Medulla oblongata (tissue), 1 donor: ENCODE measurements around the gene EWSR1.
A peak's percentile ranks its signal among the peaks of the same experiment; 100 is the strongest.

Experiments used
- DNase-seq: peaks from one replicate; pipeline ENCODE4 v3.0.0-alpha.2; 2015; ENCODE audit errors: extremely low spot score

EWSR1 gene

GRCh38 chr22:29319072-29319471 is 51.0 kb downstream of the EWSR1 start:
- no peak for DNase-seq

- DNase-seq: no peak
These were observed 52.5 kb downstream of the EWSR1 start for GRCh38 chr22:29320546-29320945.

- DNase-seq: no peak
These were observed 55.6 kb downstream of the EWSR1 start for GRCh38 chr22:29323641-29324040.

GRCh38 chr22:29325356-29325755 is 57.3 kb downstream of the EWSR1 start:
- no peak for DNase-seq

GRCh38 chr22:29325785-29326315 is 57.8 kb downstream of the EWSR1 start:
- peak; percentile 56 for DNase-seq

- no peak for DNase-seq
These were observed 58.4 kb downstream of the EWSR1 start for GRCh38 chr22:29326481-29326880.

- no peak for DNase-seq
These were observed 59.2 kb downstream of the EWSR1 start for GRCh38 chr22:29327089-29327764.

- DNase-seq: no peak
These were observed 60.0 kb downstream of the EWSR1 start for GRCh38 chr22:29328055-29328454.

- no peak for DNase-seq
These were observed 60.8 kb downstream of the EWSR1 start for GRCh38 chr22:29328566-29329500.

GRCh38 chr22:29329581-29329980 is 61.5 kb downstream of the EWSR1 start:
- DNase-seq: no peak

GRCh38 chr22:29330291-29330690 is 62.2 kb downstream of the EWSR1 start:
- no peak for DNase-seq

- no peak for DNase-seq
These were observed 62.7 kb downstream of the EWSR1 start for GRCh38 chr22:29330753-29331152.

- DNase-seq: no peak
These were observed 63.1 kb downstream of the EWSR1 start for GRCh38 chr22:29331213-29331612.

GRCh38 chr22:29331658-29332300 is 63.7 kb downstream of the EWSR1 start:
- no peak for DNase-seq

GRCh38 chr22:29332886-29333496 is 64.9 kb downstream of the EWSR1 start:
- no peak for DNase-seq

- no peak for DNase-seq
These were observed 66.1 kb downstream of the EWSR1 start for GRCh38 chr22:29334148-29334547.

GRCh38 chr22:29334696-29335344 is 66.8 kb downstream of the EWSR1 start:
- no peak for DNase-seq

GRCh38 chr22:29335656-29336055 is 67.6 kb downstream of the EWSR1 start:
- DNase-seq: no peak

- no peak for DNase-seq
These were observed 68.9 kb downstream of the EWSR1 start for GRCh38 chr22:29336751-29337490.

GRCh38 chr22:29337631-29338284 is 69.7 kb downstream of the EWSR1 start:
- no peak for DNase-seq
